HEK293 (cell line): ENCODE data around the gene SPACA4.

Experiments used
- CTCF ChIP-seq: fragments of 450-650 bp; formaldehyde crosslinking; IDR thresholded peaks from 2 replicates; pipeline ENCODE4 v1.5.1; 2016; ENCODE audit warnings: missing biosample characterization, missing genetic modification characterization
- MZF1 ChIP-seq: fragments of 450-650 bp; formaldehyde crosslinking; IDR thresholded peaks from 2 replicates; pipeline ENCODE4 v1.5.1; 2017; ENCODE audit warnings: missing biosample characterization, missing genetic modification characterization, borderline replicate concordance
- ZBTB17 ChIP-seq: fragments of 450-650 bp; formaldehyde crosslinking; IDR thresholded peaks from 2 replicates; pipeline ENCODE4 v1.5.1; 2016; ENCODE audit warnings: missing biosample characterization, missing genetic modification characterization
- ZNF24 ChIP-seq: fragments of 450-650 bp; formaldehyde crosslinking; IDR thresholded peaks from 2 replicates; pipeline ENCODE4 v1.5.1; 2016; ENCODE audit warnings: missing biosample characterization, missing genetic modification characterization
- ZNF274 ChIP-seq, 2 experiments: fragments of 200-500 bp in 1 of 2; fragments of 450-650 bp in 1 of 2; sonication (Bioruptor generic) in 1 of 2; formaldehyde crosslinking in 1 of 2; IDR thresholded peaks; 2 replicates each; pipeline versions ENCODE4 v1.5.1 to v1.6.1; 2014 to 2016; ENCODE audit warnings: borderline replicate concordance in 1 of 2, inconsistent platforms in 1 of 2, low read length in 1 of 2, missing biosample characterization in 1 of 2, missing genetic modification characterization in 1 of 2
- ZNF660 ChIP-seq: fragments of 450-650 bp; IDR thresholded peaks from 2 replicates; pipeline ENCODE4 v1.5.1; 2018; ENCODE audit warnings: missing biosample characterization, mild to moderate bottlenecking, missing genetic modification characterization

DNA sequence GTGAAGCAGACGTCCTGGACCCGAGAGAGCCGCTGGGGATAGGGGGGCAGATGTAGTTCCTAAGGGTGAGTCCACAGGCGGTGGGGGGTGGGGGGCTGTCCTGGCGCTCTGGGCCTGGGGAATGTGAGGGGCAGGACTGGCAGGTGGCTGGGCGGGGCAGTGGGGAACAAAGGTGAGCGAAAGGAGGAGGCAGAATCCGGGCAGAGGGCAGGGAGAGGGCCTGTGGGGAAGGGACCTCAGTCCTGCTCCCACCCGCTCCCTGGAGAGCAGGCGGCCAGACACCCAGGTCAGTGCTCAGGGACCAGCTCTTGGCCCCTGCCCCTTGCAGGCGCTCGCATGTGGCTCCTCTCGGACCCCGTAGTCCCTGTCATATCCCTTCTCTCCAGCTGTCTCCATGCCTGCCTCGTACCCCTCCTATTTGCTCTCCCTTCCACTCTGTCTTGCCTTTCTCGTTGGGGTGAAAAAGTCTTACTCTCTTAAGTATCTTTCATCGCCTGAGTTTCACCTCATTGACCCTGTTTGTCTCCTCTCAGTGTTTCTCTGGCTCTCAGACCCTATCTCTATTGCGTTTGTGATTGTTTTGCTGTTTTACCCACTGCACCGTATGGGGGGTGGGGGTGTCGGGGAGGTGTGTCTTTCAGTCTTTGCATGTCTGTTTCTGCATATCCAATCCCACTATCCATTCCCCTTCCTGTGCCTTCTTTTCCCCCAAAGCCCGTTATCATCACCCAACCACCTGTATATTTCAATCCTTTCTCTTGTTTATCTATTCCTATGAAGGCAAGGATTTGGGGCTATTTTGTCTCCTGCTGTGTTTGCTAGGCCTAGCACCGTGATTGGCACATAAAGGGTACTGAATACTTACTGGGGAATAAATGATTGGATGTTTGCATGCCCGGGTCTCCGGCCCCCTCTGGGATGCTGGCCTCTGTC lies 18.5 kb downstream of the SPACA4 start:
- TF ChIP-seq ZNF660 (tag by site-specific recombination) (no peak), CTCF (no peak), MZF1 (tag by site-specific recombination) (no peak), ZNF24 (no peak), ZBTB17 (tag by site-specific recombination) (no peak), ZNF274 (IDR thresholded peaks at IDR 0.05; ENCODE audit: low read length) (no peak), ZNF274 (tag by site-specific recombination; IDR thresholded peaks at IDR 0.05; ENCODE audit: borderline replicate concordance) (no peak)
